ENCODE data around the gene COBLL1.

Gene COBLL1

GRCh38 chr2:164841719-164842623, at the start of gene COBLL1:
COBLL1 (minus strand) TSS chr2:164841823; CDS start chr2:164841196, 627 bp downstream.
- DNase-seq (ENCODE audit: extremely low spot score), result peak; percentile 33
- POLR2A ChIA-PET, result no interaction called here
- CTCF ChIA-PET, result interaction anchor here (1.0 to 2.3 kb wide), 5 partner anchors 10 to 20 kb away, joined by 3 to 9 read pairs (median 6); no protein-coding TSS in a partner anchor
- TF ChIP-seq CTCF (IDR thresholded peaks at IDR 0.05; ENCODE audit: control extremely low read depth, extremely low read depth, low read depth, missing control alignments), result peak; percentile 56

GRCh38 chr2:164890544-164890943, 48.9 kb upstream of the COBLL1 start:
- ChIA-PET POLR2A (no interaction called here), CTCF (interaction anchor here (1.6 to 4.9 kb wide), 2 partner anchors 9 to 13 kb away, joined by 6 to 21 read pairs; no protein-coding TSS in a partner anchor)

GRCh38 chr2:164888592-164888991, 47.0 kb upstream of the COBLL1 start:
- ChIA-PET POLR2A (no interaction called here), CTCF (interaction anchor here (1.2 kb wide), 1 partner anchor 14 kb away, joined by 3 read pairs; no protein-coding TSS in a partner anchor)
- no peak for DNase-seq (ENCODE audit: extremely low spot score)
- TF ChIP-seq CTCF (IDR thresholded peaks at IDR 0.05; ENCODE audit: control extremely low read depth, extremely low read depth, low read depth, missing control alignments), result no peak

More at GRCh38 chr2:164890544-164890943, 48.9 kb upstream of the COBLL1 start:
- TF ChIP-seq CTCF (IDR thresholded peaks at IDR 0.05; ENCODE audit: control extremely low read depth, extremely low read depth, low read depth, missing control alignments), result no peak
- DNase-seq (ENCODE audit: extremely low spot score), result no peak

- TF ChIP-seq CTCF (IDR thresholded peaks at IDR 0.05; ENCODE audit: control extremely low read depth, extremely low read depth, low read depth, missing control alignments), result no peak
- DNase-seq (ENCODE audit: extremely low spot score), result no peak
- CTCF ChIA-PET, result no interaction called here
- POLR2A ChIA-PET, result no interaction called here
Observed at GRCh38 chr2:164887434-164888144, 46.0 kb upstream of the COBLL1 start.

- DNase-seq (ENCODE audit: extremely low spot score), result no peak
- TF ChIP-seq CTCF (IDR thresholded peaks at IDR 0.05; ENCODE audit: control extremely low read depth, extremely low read depth, low read depth, missing control alignments), result no peak
- POLR2A ChIA-PET, result no interaction called here
- CTCF ChIA-PET, result interaction anchor here (1.1 to 4.2 kb wide), 2 partner anchors 9 to 12 kb away, joined by 3 to 21 read pairs; no protein-coding TSS in a partner anchor
Observed at GRCh38 chr2:164882276-164882675, 40.7 kb upstream of the COBLL1 start.

GRCh38 chr2:164881524-164881923, 39.9 kb upstream of the COBLL1 start:
- no peak for DNase-seq (ENCODE audit: extremely low spot score)
- TF ChIP-seq CTCF (IDR thresholded peaks at IDR 0.05; ENCODE audit: control extremely low read depth, extremely low read depth, low read depth, missing control alignments), result no peak
- POLR2A ChIA-PET, result no interaction called here
- CTCF ChIA-PET, result interaction anchor here (1.1 to 4.2 kb wide), 2 partner anchors 10 to 11 kb away, joined by 3 to 21 read pairs; no protein-coding TSS in a partner anchor

Measured in GM10248 (cell line).